ENCODE results near the gene ANKRD12.

ANKRD12 gene

GRCh38 chr18:9115984-9116383 lies 20.6 kb upstream of the ANKRD12 start:
- Histone ChIP-seq H3K27ac (replicated peaks; ENCODE audit: low read length) (no peak overlapping the region), H4K8ac (ENCODE audit: low read depth, low read length) (no peak overlapping the region), H2BK5ac (ENCODE audit: low read length) (no peak overlapping the region), H3K4me3 (ENCODE audit: low read length in 2 of 2) (no peak overlapping the region), H3K9me3 (replicated peaks in 1 of 2; ENCODE audit: control insufficient read depth in 2 of 2, insufficient read depth in 1 of 2, low read depth in 1 of 2, low read length in 2 of 2) (peaks cover 0 to 5% of the 10 kb centered on the region in 2 donors), H3K4me2 (ENCODE audit: insufficient read depth, low read length, poor library complexity, severe bottlenecking) (no peak overlapping the region), H3K18ac (ENCODE audit: low read length) (no peak overlapping the region), H3K79me1 (ENCODE audit: low read depth, low read length) (no peaks in the 10 kb centered on the region), H3K14ac (ENCODE audit: low read length) (no peak overlapping the region), H2BK12ac (ENCODE audit: low read length) (no peak overlapping the region), H3K23ac (ENCODE audit: low read depth, low read length, poor library complexity) (no peak overlapping the region), H2BK120ac (ENCODE audit: low read depth, low read length) (no peak overlapping the region), H2AK5ac (ENCODE audit: low read depth, low read length) (no peak overlapping the region), H2BK15ac (ENCODE audit: low read length) (no peak overlapping the region), H3K27me3 (ENCODE audit: control insufficient read depth in 3 of 3, insufficient read depth in 3 of 3, low read depth in 1 of 3, low read length in 3 of 3) (no peaks in the 10 kb centered on the region), H3K4ac (ENCODE audit: low read length) (no peak overlapping the region), H4K91ac (ENCODE audit: low read depth, low read length, poor library complexity) (no peak overlapping the region), H3K4me1 (ENCODE audit: control insufficient read depth in 2 of 2, insufficient read depth in 1 of 2, low read depth in 1 of 2, low read length in 2 of 2) (no peaks in the 10 kb centered on the region), H2AFZ (ENCODE audit: low read length) (no peak overlapping the region), H3K36me3 (replicated peaks in 1 of 2; ENCODE audit: control insufficient read depth in 2 of 2, insufficient read depth in 2 of 2, low read length in 2 of 2) (peaks cover 0 to 95% of the 10 kb centered on the region in 2 donors), H3K9ac (ENCODE audit: low read depth, low read length, poor library complexity) (no peak overlapping the region)
- no peak for DNase-seq (ENCODE audit: low spot score)

- Histone ChIP-seq H3K4me3 (ENCODE audit: low read length in 2 of 2) (no peak overlapping the region), H4K91ac (ENCODE audit: low read depth, low read length, poor library complexity) (no peak overlapping the region), H3K27ac (replicated peaks; ENCODE audit: low read length) (no peak overlapping the region), H3K4me1 (ENCODE audit: control insufficient read depth in 2 of 2, insufficient read depth in 1 of 2, low read depth in 1 of 2, low read length in 2 of 2) (no peaks in the 10 kb centered on the region), H2AK5ac (ENCODE audit: low read depth, low read length) (no peak overlapping the region), H3K9me3 (replicated peaks in 1 of 2; ENCODE audit: control insufficient read depth in 2 of 2, insufficient read depth in 1 of 2, low read depth in 1 of 2, low read length in 2 of 2) (no peaks in the 10 kb centered on the region), H4K8ac (ENCODE audit: low read depth, low read length) (no peak overlapping the region), H3K4ac (ENCODE audit: low read length) (no peak overlapping the region), H3K27me3 (ENCODE audit: control insufficient read depth in 3 of 3, insufficient read depth in 3 of 3, low read depth in 1 of 3, low read length in 3 of 3) (no peaks in the 10 kb centered on the region), H3K79me1 (ENCODE audit: low read depth, low read length) (no peaks in the 10 kb centered on the region), H3K4me2 (ENCODE audit: insufficient read depth, low read length, poor library complexity, severe bottlenecking) (no peak overlapping the region), H2BK12ac (ENCODE audit: low read length) (no peak overlapping the region), H2BK5ac (ENCODE audit: low read length) (no peak overlapping the region), H3K9ac (ENCODE audit: low read depth, low read length, poor library complexity) (no peak overlapping the region), H3K18ac (ENCODE audit: low read length) (no peak overlapping the region), H2BK15ac (ENCODE audit: low read length) (no peak overlapping the region), H2AFZ (ENCODE audit: low read length) (no peak overlapping the region), H2BK120ac (ENCODE audit: low read depth, low read length) (no peak overlapping the region), H3K23ac (ENCODE audit: low read depth, low read length, poor library complexity) (no peak overlapping the region), H3K36me3 (replicated peaks in 1 of 2; ENCODE audit: control insufficient read depth in 2 of 2, insufficient read depth in 2 of 2, low read length in 2 of 2) (peaks cover 2 to 96% of the 10 kb centered on the region in 2 donors), H3K14ac (ENCODE audit: low read length) (no peak overlapping the region)
- DNase-seq (ENCODE audit: low spot score), result no peak
- WGBS, 2 donors (ENCODE audit: extremely low coverage in 2 of 2, insufficient read length in 2 of 2, insufficient replicate concordance in 1 of 2), result no CpG with 5 or more reads among the region's 5 CpGs
Observed at GRCh38 chr18:9117980-9118841, 18.4 kb upstream of the ANKRD12 start.

GRCh38 chr18:9120796-9121195 lies 15.8 kb upstream of the ANKRD12 start:
- Histone ChIP-seq H2BK12ac (ENCODE audit: low read length) (no peak overlapping the region), H3K4me2 (ENCODE audit: insufficient read depth, low read length, poor library complexity, severe bottlenecking) (no peak overlapping the region), H4K8ac (ENCODE audit: low read depth, low read length) (no peak overlapping the region), H3K27ac (replicated peaks; ENCODE audit: low read length) (no peak overlapping the region), H4K91ac (ENCODE audit: low read depth, low read length, poor library complexity) (no peak overlapping the region), H3K18ac (ENCODE audit: low read length) (no peak overlapping the region), H2AK5ac (ENCODE audit: low read depth, low read length) (no peak overlapping the region), H3K14ac (ENCODE audit: low read length) (no peak overlapping the region), H3K9me3 (replicated peaks in 1 of 2; ENCODE audit: control insufficient read depth in 2 of 2, insufficient read depth in 1 of 2, low read depth in 1 of 2, low read length in 2 of 2) (no peaks in the 10 kb centered on the region), H2AFZ (ENCODE audit: low read length) (no peak overlapping the region), H3K9ac (ENCODE audit: low read depth, low read length, poor library complexity) (no peak overlapping the region), H3K4ac (ENCODE audit: low read length) (no peak overlapping the region), H3K23ac (ENCODE audit: low read depth, low read length, poor library complexity) (no peak overlapping the region), H3K79me1 (ENCODE audit: low read depth, low read length) (peaks cover 2% of the 10 kb centered on the region), H2BK120ac (ENCODE audit: low read depth, low read length) (no peak overlapping the region), H3K4me3 (ENCODE audit: low read length in 2 of 2) (no peak overlapping the region), H3K4me1 (ENCODE audit: control insufficient read depth in 2 of 2, insufficient read depth in 1 of 2, low read depth in 1 of 2, low read length in 2 of 2) (no peaks in the 10 kb centered on the region), H3K27me3 (ENCODE audit: control insufficient read depth in 3 of 3, insufficient read depth in 3 of 3, low read depth in 1 of 3, low read length in 3 of 3) (no peaks in the 10 kb centered on the region), H2BK15ac (ENCODE audit: low read length) (no peak overlapping the region), H3K36me3 (replicated peaks in 1 of 2; ENCODE audit: control insufficient read depth in 2 of 2, insufficient read depth in 2 of 2, low read length in 2 of 2) (peaks cover 8 to 98% of the 10 kb centered on the region in 2 donors), H2BK5ac (ENCODE audit: low read length) (no peak overlapping the region)
- no CpG with 5 or more reads among the region's 1 CpG for WGBS, 2 donors (ENCODE audit: extremely low coverage in 2 of 2, insufficient read length in 2 of 2, insufficient replicate concordance in 1 of 2)
- no peak for DNase-seq (ENCODE audit: low spot score)

- Histone ChIP-seq H4K91ac (ENCODE audit: low read depth, low read length, poor library complexity) (no peak overlapping the region), H3K79me1 (ENCODE audit: low read depth, low read length) (peaks cover 2% of the 10 kb centered on the region), H3K23ac (ENCODE audit: low read depth, low read length, poor library complexity) (no peak overlapping the region), H3K4ac (ENCODE audit: low read length) (no peak overlapping the region), H3K18ac (ENCODE audit: low read length) (no peak overlapping the region), H4K8ac (ENCODE audit: low read depth, low read length) (no peak overlapping the region), H3K9me3 (replicated peaks in 1 of 2; ENCODE audit: control insufficient read depth in 2 of 2, insufficient read depth in 1 of 2, low read depth in 1 of 2, low read length in 2 of 2) (no peaks in the 10 kb centered on the region), H3K4me2 (ENCODE audit: insufficient read depth, low read length, poor library complexity, severe bottlenecking) (no peak overlapping the region), H2BK12ac (ENCODE audit: low read length) (no peak overlapping the region), H2BK120ac (ENCODE audit: low read depth, low read length) (no peak overlapping the region), H3K27me3 (ENCODE audit: control insufficient read depth in 3 of 3, insufficient read depth in 3 of 3, low read depth in 1 of 3, low read length in 3 of 3) (no peaks in the 10 kb centered on the region), H3K27ac (replicated peaks; ENCODE audit: low read length) (no peak overlapping the region), H2AK5ac (ENCODE audit: low read depth, low read length) (no peak overlapping the region), H3K36me3 (replicated peaks in 1 of 2; ENCODE audit: control insufficient read depth in 2 of 2, insufficient read depth in 2 of 2, low read length in 2 of 2) (peaks cover 16 to 98% of the 10 kb centered on the region in 2 donors), H3K4me1 (ENCODE audit: control insufficient read depth in 2 of 2, insufficient read depth in 1 of 2, low read depth in 1 of 2, low read length in 2 of 2) (no peaks in the 10 kb centered on the region), H3K14ac (ENCODE audit: low read length) (no peak overlapping the region), H2AFZ (ENCODE audit: low read length) (no peak overlapping the region), H3K4me3 (ENCODE audit: low read length in 2 of 2) (no peak overlapping the region), H2BK15ac (ENCODE audit: low read length) (no peak overlapping the region), H3K9ac (ENCODE audit: low read depth, low read length, poor library complexity) (peak overlapping the region; percentile 24), H2BK5ac (ENCODE audit: low read length) (no peak overlapping the region)
- WGBS, 2 donors (ENCODE audit: extremely low coverage in 2 of 2, insufficient read length in 2 of 2, insufficient replicate concordance in 1 of 2), result no CpG with 5 or more reads among the region's 2 CpGs
- no peak for DNase-seq (ENCODE audit: low spot score)
Observed at GRCh38 chr18:9123520-9123919, 13.1 kb upstream of the ANKRD12 start.

Data from neuronal stem cell (in vitro differentiated cells).